Nephron (organoid): ENCODE measurements around the gene DGKH.
"Not testable (repeated sequence)": the region's sequence is repeated elsewhere in the genome, so short reads cannot be mapped to it uniquely, and the experiment has no call there.

Source experiments
- H3K27ac Mint-ChIP-seq, 3 experiments: 2 replicates each; pipeline ENCODE4 v1.8.0; 2020; ENCODE audit warnings: mixed read lengths in 3 of 3, mild to moderate bottlenecking in 2 of 3, moderate library complexity in 1 of 3
- H3K27me3 Mint-ChIP-seq: 2 replicates; pipeline ENCODE4 v1.8.0; 2021; ENCODE audit warnings: low read depth, mild to moderate bottlenecking, moderate library complexity, mixed read lengths
- H3K36me3 Mint-ChIP-seq: 2 replicates; pipeline ENCODE4 v1.8.0; 2020; ENCODE audit warnings: low read depth, mixed read lengths
- H3K4me1 Mint-ChIP-seq: 2 replicates; pipeline ENCODE4 v1.8.0; 2020; ENCODE audit warnings: mixed read lengths
- H3K4me3 Mint-ChIP-seq, 3 experiments: 2 replicates each; pipeline ENCODE4 v1.8.0; 2020; ENCODE audit warnings: mild to moderate bottlenecking in 3 of 3, mixed read lengths in 3 of 3, moderate library complexity in 2 of 3
- H3K9me3 Mint-ChIP-seq: 2 replicates; pipeline ENCODE4 v1.8.0; 2020; ENCODE audit warnings: mixed read lengths
- CTCF ChIP-seq, 3 experiments: fragments of 200-600 bp; sonication (generic); IDR thresholded peaks; one replicate each; pipeline ENCODE4 v1.5.0; 2021; ENCODE audit warnings: antibody characterized with exemption in 3 of 3; ENCODE audit not compliant: unreplicated experiment in 3 of 3

The DGKH gene

GRCh38 chr13:42094516-42095040 lies 46.1 kb downstream of the DGKH start:
- Mint-ChIP-seq H3K36me3 (peaks cover 21% of the 10 kb centered on the region), H3K4me3 (no peak overlapping the region), H3K9me3 (peaks cover 10% of the 10 kb centered on the region), H3K27ac (no peak overlapping the region), H3K4me1 (no peaks in the 10 kb centered on the region), H3K27me3 (no peaks in the 10 kb centered on the region)
- no peak for TF ChIP-seq CTCF (IDR thresholded peaks at IDR 0.05; ENCODE audit: unreplicated experiment in 3 of 3)

GRCh38 chr13:42096222-42096621 lies 47.8 kb downstream of the DGKH start:
- not testable (repeated sequence) for H3K36me3 Mint-ChIP-seq, H3K4me1 Mint-ChIP-seq, H3K9me3 Mint-ChIP-seq, H3K27ac Mint-ChIP-seq, H3K27me3 Mint-ChIP-seq, H3K4me3 Mint-ChIP-seq

GRCh38 chr13:42099962-42100675 lies 51.7 kb downstream of the DGKH start:
- Mint-ChIP-seq H3K27me3 (no peaks in the 10 kb centered on the region), H3K36me3 (peaks cover 18% of the 10 kb centered on the region), H3K4me3 (no peak overlapping the region), H3K9me3 (no peaks in the 10 kb centered on the region), H3K27ac (no peak overlapping the region), H3K4me1 (no peaks in the 10 kb centered on the region)
- no peak for TF ChIP-seq CTCF (IDR thresholded peaks at IDR 0.05; ENCODE audit: unreplicated experiment in 3 of 3)

- Mint-ChIP-seq H3K27me3 (no peaks in the 10 kb centered on the region), H3K4me1 (no peaks in the 10 kb centered on the region)
Measured at GRCh38 chr13:42100960-42101359, 52.5 kb downstream of the DGKH start.

GRCh38 chr13:42101821-42102585 lies 53.6 kb downstream of the DGKH start:
- no peaks in the 10 kb centered on the region for H3K9me3 Mint-ChIP-seq
- no peak overlapping the region for H3K27ac Mint-ChIP-seq
- H3K4me3 Mint-ChIP-seq, result no peak overlapping the region
- H3K36me3 Mint-ChIP-seq, result peaks cover 18% of the 10 kb centered on the region
- no peaks in the 10 kb centered on the region for H3K27me3 Mint-ChIP-seq
- TF ChIP-seq CTCF (IDR thresholded peaks at IDR 0.05; ENCODE audit: unreplicated experiment in 3 of 3), result no peak
- no peaks in the 10 kb centered on the region for H3K4me1 Mint-ChIP-seq

More at GRCh38 chr13:42100960-42101359, 52.5 kb downstream of the DGKH start:
- Mint-ChIP-seq H3K27ac (no peak overlapping the region), H3K36me3 (peaks cover 18% of the 10 kb centered on the region), H3K4me3 (no peak overlapping the region), H3K9me3 (no peaks in the 10 kb centered on the region)
- no peak for TF ChIP-seq CTCF (IDR thresholded peaks at IDR 0.05; ENCODE audit: unreplicated experiment in 3 of 3)

- no peak for TF ChIP-seq CTCF (IDR thresholded peaks at IDR 0.05; ENCODE audit: unreplicated experiment in 3 of 3)
- Mint-ChIP-seq H3K27ac (no peak overlapping the region), H3K36me3 (peaks cover 14% of the 10 kb centered on the region), H3K9me3 (no peaks in the 10 kb centered on the region), H3K4me3 (no peak overlapping the region), H3K27me3 (no peaks in the 10 kb centered on the region), H3K4me1 (no peaks in the 10 kb centered on the region)
Measured at GRCh38 chr13:42102961-42103865, 54.8 kb downstream of the DGKH start.
